Ovary (tissue), 9 donors: ENCODE data around the gene NCMAP. TPM values are rescaled to one million over a fixed set of nuclear protein-coding genes. Genes with fewer than 3 reads are reported as not detected.

Experiments
- DNase-seq, 5 donors: peaks; one replicate each; pipeline ENCODE4 v3.0.0-alpha.2; 2019 to 2020
- H3K27ac ChIP-seq, 2 donors: fragments of 200-600 bp; one replicate each; pipeline versions ENCODE4 v1.5.1 to v1.8.0; 2019 to 2022
- H3K27me3 ChIP-seq: fragments of 200-600 bp; one replicate; pipeline ENCODE4 v1.8.0; 2022
- H3K36me3 ChIP-seq: fragments of 200-600 bp; sonication (generic); one replicate; pipeline ENCODE4 v1.5.1; 2019
- H3K4me1 ChIP-seq: one replicate; pipeline ENCODE4 v1.8.1; 2013; ENCODE audit warnings: mild to moderate bottlenecking, moderate library complexity; ENCODE audit not compliant: insufficient read depth
- H3K4me3 ChIP-seq: fragments of 200-600 bp; sonication (generic); one replicate; pipeline ENCODE4 v1.5.1; 2017
- H3K9me3 ChIP-seq, 2 donors: fragments of 200-600 bp in 1 of 2; sonication (generic) in 1 of 2; one replicate each; pipeline versions ENCODE4 v1.5.1 to v1.8.1; 2013 to 2019; ENCODE audit warnings: mild to moderate bottlenecking in 1 of 2, moderate library complexity in 1 of 2
- CTCF ChIP-seq, 3 donors: fragments of 450-650 bp in 2 of 3; fragments of 200-600 bp in 1 of 3; IDR thresholded peaks; one replicate each; pipeline versions ENCODE4 v1.5.1 to v1.8.0; 2016 to 2022; ENCODE audit warnings: antibody characterized with exemption in 3 of 3, mild to moderate bottlenecking in 1 of 3
- EP300 ChIP-seq: sonication (generic); formaldehyde crosslinking; IDR thresholded peaks from one replicate; pipeline ENCODE4 v1.6.1; 2017; ENCODE audit warnings: antibody characterized with exemption
- POLR2A ChIP-seq: fragments of 450-650 bp; IDR thresholded peaks from one replicate; pipeline ENCODE4 v1.6.1; 2017; ENCODE audit warnings: antibody characterized with exemption, mild to moderate bottlenecking, moderate library complexity
- WGBS, 3 donors: extraction: QIAGEN DNeasy Blood & Tissue Kit in 1 of 3; methylation state at CpG; one replicate each; pipeline versions ENCODE4 v1.1.5 to v1.1.7; 2013 to 2017; 5-methylcytosine and 5-hydroxymethylcytosine counted together
- intact Hi-C, 4 donors: fragments of 100-400 bp; cut with DNase I; formaldehyde crosslinking; loops; one replicate each; pipeline versions ENCODE4 v1.11.0 to v1.15.1; 2022 to 2023
- polyA plus RNA-seq, 2 donors: library from polyadenylated mRNA; stranded (reverse); fragments of 200-250 nt in 1 of 2; fragments of 350-450 nt in 1 of 2; fragmentation: Illumina TruSeq in 1 of 2; extraction: RNeasy Lipid Tissue Mini Kit (QIAGEN cat#74804) in 1 of 2; gene quantifications; one replicate each; pipeline ENCODE4 v1.2.3, GENCODE V29; 2013 to 2014
- total RNA-seq, 7 donors: library from RNA; depleted of rRNA in 2 of 7; stranded (reverse); fragments of >200 nt in 2 of 7; fragmentation: NEBNext Ultra II Directional in 3 of 7; extraction: Animal tissue kit (Norgen Biotek cat#: 25700) in 3 of 7; gene quantifications; one replicate each; pipeline versions ENCODE4 v1.1.0 to v1.2.4, GENCODE V29; 2016 to 2023
- donor health status: DM: no; HTN: no; CAD: no; lungs with moderate emphysema.
- donor health status: DM: no; HTN: no; CAD: no.
- donor health status: Bipolar disorder and iron deficiency.
- donor health status: DM: yes; HTN: yes; CAD: no.
- donor health status: DM: no; HTN: no; CAD: no.
- donor health status: DM: yes; HTN: yes; CAD: no.

NCMAP gene
- total and polyA plus RNA-seq, 9 donors, result 0.01 to 0.83 (median 0.40) TPM; not detected in 2

DNA sequence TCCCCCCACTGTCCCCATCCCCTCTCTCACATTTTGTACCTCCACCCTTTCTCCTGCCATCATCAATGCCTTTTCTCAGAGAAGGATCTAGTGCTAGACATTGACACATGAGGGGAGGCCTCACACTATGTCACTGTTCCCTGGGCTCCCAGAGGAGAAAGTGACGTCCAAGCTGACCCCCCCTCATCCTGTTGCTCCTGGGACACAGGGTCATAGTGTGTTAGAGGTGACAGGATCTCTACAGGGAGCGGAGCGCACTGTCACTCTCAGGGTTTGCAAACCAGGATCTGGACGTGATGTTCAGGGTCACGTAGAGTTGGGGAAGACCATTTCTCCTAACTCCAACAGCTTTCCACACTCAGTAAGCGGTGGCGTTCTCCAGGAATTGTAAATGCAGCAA, 2.6 kb downstream of the NCMAP start:
- WGBS, 3 donors, result 80 to 87% (median 85%) methylated on average over 7 of the region's 7 CpGs
- Histone ChIP-seq H3K4me1 (no peaks in the 10 kb centered on the region), H3K36me3 (no peaks in the 10 kb centered on the region), H3K27me3 (no peaks in the 10 kb centered on the region), H3K27ac (no peak overlapping the region), H3K4me3 (no peak overlapping the region), H3K9me3 (no peaks in the 10 kb centered on the region)
- intact Hi-C loops, result no loop called here
- TF ChIP-seq EP300 (no peak), POLR2A (no peak), CTCF (IDR thresholded peaks at IDR 0.05) (no peak)
- no peak for DNase-seq

DNA sequence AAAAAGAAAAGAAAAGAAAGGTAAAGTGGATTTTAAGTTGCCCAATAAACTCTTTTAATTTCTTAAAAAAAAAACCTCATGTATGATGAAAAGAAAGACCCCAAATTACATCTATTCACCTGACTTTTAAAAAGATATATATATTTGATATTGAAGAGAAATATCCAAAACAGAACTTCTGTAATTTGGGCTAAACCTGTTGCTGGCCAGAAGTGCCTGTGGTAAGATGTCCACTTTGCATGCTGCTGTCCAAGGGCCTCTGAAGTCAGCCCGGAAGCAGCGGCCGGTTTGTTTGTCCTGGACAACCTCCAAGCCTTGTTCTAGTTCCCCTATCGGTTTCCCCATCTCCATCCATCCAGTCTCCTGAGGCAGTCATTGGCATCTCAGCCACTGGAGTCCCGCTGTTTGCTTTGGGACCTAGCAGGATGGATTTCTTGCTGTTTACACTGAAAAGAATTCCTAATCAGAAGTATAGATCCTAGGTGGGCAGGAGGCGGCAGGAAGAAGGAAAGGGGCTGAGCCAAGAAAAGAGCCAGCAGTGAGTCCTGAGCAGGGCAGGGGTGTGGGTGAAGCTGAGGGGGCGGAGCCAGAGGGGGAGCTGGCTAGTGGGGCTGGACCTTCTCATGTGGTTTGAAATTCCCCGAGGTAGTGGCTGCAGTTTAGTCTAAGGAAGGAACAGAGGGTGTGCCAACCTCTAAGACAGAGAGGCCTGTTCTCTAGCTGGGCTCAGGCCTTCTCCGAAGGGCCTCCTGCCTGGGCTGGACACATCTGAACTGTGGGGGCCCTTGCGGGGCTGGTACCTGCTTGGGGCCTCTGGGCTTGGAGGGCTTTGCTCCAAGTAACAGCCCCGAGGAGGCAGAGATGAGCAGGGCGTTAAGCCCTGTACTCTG, 3.3 kb downstream of the NCMAP start:
- H3K36me3 ChIP-seq, result no peaks in the 10 kb centered on the region
- TF ChIP-seq EP300, result no peak
- no peak for TF ChIP-seq CTCF (IDR thresholded peaks at IDR 0.05)
- TF ChIP-seq POLR2A, result no peak
- no peaks in the 10 kb centered on the region for H3K27me3 ChIP-seq
- no peak overlapping the region for H3K4me3 ChIP-seq
- intact Hi-C loops, result no loop called here
- H3K27ac ChIP-seq, result no peak overlapping the region
- peak in 1 of 5 donors; percentile 18 for DNase-seq
- 46 to 52% (median 50%) methylated on average over 12 of the region's 12 CpGs for WGBS, 3 donors
- no peaks in the 10 kb centered on the region for H3K4me1 ChIP-seq
- no peaks in the 10 kb centered on the region for H3K9me3 ChIP-seq

- WGBS, 3 donors, result 80 to 87% (median 81%) methylated on average over 6 of the region's 6 CpGs
- peak in 1 of 5 donors; percentile 7 for DNase-seq
- no peaks in the 10 kb centered on the region for H3K9me3 ChIP-seq
- no peak overlapping the region for H3K4me3 ChIP-seq
- no peaks in the 10 kb centered on the region for H3K4me1 ChIP-seq
- no peak overlapping the region for H3K27ac ChIP-seq
- H3K36me3 ChIP-seq, result no peaks in the 10 kb centered on the region
- no peaks in the 10 kb centered on the region for H3K27me3 ChIP-seq
- TF ChIP-seq POLR2A (no peak), CTCF (IDR thresholded peaks at IDR 0.05) (no peak), EP300 (no peak)
- intact Hi-C loops, result no loop called here
Measured at GRCh38 chr1:24560361-24560760, 4.5 kb downstream of the NCMAP start.

GRCh38 chr1:24562625-24563024, 6.7 kb downstream of the NCMAP start:
- intact Hi-C loops, result no loop called here
- peak in 1 of 5 donors; percentile 30 for DNase-seq
- H3K4me1 ChIP-seq, result no peaks in the 10 kb centered on the region
- TF ChIP-seq POLR2A, result no peak
- no peak for TF ChIP-seq CTCF (IDR thresholded peaks at IDR 0.05)
- TF ChIP-seq EP300, result no peak
- H3K36me3 ChIP-seq, result no peaks in the 10 kb centered on the region
- H3K27me3 ChIP-seq, result no peaks in the 10 kb centered on the region
- no peaks in the 10 kb centered on the region for H3K9me3 ChIP-seq
- H3K4me3 ChIP-seq, result no peak overlapping the region
- H3K27ac ChIP-seq, result no peak overlapping the region
